Skin of body (tissue), 2 donors: ENCODE results near the gene LIG3. TPM values are rescaled to one million over a fixed set of nuclear protein-coding genes. Genes with fewer than 3 reads are reported as not detected.
"Not testable (repeated sequence)": the region's sequence is repeated elsewhere in the genome, so short reads cannot be mapped to it uniquely, and the experiment has no call there.

Experiments used
- DNase-seq: peaks from one replicate; lab custom pipeline; 2025; lab: John Stamatoyannopoulos, UW
- total RNA-seq: library from RNA; depleted of rRNA; stranded (reverse); fragments of >200 nt; gene quantifications from one replicate; pipeline ENCODE4 v1.2.3, GENCODE V29; 2014

The LIG3 gene
- 40.7 TPM for total RNA-seq

DNA sequence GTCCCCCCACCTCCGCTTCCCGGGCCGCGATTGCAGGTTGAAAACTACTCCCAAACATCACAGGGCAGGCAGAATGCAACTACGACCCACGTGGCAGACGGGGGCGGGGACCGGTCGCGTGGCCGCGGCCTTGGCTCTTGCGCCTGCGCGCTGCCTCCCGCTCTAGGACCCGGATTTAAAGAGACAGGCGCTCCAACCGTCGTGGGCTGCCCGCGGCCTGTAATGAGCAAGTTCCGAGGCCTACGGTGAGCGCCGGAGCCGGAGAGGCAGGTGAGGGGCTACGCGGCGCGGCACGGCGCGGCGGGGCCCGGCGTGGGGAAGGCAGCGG, at the start of gene LIG3:
Gene LIG3 (plus strand): TSS at position 160 of the 328 bp plus-strand sequence. CDS start 2,494 bp downstream, outside the sequence.
- DNase-seq, result peak; percentile 92

DNA sequence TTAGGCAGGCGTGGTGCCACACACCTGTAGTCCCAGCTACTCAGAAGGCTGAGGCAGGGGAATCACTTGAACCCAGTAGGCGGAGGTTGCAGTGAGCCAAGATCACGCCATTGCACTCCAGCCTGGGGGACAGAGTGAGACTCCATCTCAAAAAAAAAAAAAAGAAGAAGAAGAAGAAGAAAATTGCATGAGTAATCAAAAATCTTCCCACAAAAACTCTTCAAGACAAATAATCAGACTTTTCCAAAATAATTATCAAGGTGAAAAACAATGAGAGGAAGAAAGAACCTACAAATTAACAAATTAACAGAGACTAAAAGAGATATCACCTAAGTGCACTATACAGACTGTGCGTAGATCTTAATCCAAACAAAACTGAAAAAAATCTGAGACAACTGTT, 29.5 kb upstream of the LIG3 start:
- DNase-seq, result not testable (repeated sequence)

DNA sequence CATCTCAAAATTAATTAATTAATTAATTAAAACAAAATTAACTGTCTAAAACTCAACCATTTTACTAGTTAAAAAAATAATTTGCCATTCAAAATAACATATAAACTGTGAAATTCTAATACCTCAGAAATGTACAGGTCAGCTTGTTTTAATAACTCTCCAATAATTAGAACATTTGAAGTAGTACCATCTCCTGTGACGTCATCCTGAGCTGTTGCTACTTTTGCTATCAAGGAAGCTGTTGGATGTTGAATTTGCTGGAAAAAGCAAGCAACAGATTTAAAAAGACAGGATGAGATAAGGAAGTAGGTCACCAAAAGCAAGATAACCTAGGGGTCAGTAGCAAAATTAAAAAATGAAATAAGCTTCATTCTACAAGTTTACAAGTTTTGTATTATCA, 21.9 kb upstream of the LIG3 start:
- no peak for DNase-seq

DNA sequence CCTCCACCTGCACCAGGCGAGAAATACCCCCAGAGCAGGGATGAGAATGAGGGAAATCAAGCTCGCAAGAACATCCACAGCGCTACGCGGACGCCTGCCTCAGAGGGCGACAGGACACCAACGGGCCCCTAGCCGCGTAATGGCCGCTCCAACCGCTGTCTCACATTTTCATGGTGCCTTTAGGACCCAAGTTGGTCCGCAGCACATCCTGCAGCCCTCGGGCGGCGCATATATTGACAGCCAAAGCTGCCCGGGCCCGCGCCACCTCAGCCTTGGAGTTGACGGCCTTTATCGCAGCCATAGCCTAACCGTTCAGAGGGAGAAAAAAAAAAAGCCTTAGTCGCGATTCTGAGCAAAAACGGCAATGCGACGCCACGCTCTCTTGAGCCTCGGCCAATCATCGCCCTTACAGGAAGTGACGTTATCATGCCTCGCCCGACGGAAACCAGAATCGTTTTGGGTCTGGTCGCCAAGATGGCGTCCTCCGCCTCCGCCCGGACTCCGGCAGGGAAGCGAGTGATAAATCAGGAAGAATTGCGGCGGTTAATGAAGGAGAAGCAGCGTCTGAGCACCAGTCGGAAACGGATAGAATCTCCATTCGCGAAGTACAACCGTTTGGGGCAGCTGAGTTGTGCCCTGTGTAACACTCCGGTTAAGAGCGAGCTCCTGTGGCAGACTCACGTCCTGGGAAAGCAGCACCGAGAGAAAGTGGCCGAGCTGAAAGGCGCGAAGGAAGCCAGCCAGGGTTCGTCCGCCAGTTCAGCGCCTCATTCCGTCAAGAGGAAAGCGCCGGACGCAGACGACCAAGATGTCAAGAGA, 19.0 kb upstream of the LIG3 start, which contains the start of the genes CCT6B and ZNF830:
Gene CCT6B (minus strand): TSS at position 368 of the 819 bp plus-strand sequence. CDS start 67 bp downstream, at position 301.
Gene ZNF830 (plus strand): TSS at position 448 of the 819 bp plus-strand sequence. CDS start 27 bp downstream, at position 475.
- peak; percentile 95 for DNase-seq

DNA sequence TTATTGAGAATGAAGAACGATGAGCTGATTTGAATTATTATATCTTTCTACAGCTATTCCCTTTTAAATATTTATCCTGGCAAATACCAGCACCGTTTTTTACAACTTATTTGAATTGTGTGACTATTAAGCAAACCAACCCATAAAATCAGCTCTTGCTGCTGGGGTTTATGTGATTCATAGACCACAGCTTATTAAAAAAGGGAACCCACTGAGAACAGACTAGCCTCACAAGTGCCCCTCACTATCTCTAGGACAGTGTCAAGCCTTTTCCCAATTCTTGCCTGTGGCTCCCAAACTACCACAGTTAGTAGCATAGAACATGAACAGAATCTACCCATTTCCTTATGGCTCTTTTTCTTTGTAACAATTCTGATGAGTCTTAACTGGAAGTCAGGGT, 6.1 kb upstream of the LIG3 start:
- DNase-seq, result no peak

DNA sequence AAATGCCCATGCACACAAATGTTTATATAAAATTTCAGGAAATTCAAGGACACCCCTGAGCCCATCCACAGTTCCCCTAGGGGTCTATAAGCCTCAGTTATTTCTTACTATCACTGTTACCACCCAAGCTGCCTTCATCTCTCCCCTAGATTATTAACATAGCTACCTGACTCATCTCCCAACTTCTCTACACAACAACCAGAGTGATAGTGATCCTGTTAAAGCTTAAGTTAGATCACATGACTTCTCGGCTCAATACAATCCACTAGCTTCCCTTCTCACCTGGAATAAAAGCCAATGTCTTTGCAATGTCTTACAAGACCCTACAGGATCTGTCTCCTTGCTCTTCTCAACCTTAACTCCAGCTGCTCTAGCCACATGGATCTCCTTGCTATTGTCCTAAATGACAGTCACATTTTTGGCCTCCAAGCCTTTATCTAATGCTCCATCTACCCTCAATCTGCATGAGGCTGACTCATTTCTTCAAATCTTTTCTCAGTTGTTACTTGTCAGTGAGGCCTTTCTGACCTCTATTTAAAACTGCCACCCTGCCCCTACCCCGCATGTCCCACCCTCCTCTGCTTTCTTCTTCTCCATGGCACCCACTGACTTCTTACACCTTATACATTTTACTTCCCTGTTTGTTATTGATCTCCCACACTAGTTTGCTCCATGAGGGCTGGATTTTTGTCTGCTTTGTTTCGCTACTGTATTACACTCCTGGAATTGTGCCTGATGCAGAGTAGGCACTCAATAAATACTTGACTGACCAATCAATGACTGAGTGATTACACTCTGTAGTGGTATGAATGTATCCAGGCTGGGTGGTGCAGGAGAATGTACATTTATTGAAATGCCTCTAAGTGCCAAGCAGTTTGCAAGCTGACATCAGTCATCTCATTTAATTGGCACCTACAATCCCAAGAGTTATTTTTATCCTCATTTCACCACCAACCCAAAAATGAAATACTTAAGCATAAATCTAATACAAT, 5.2 kb upstream of the LIG3 start:
- DNase-seq, result no peak

DNA sequence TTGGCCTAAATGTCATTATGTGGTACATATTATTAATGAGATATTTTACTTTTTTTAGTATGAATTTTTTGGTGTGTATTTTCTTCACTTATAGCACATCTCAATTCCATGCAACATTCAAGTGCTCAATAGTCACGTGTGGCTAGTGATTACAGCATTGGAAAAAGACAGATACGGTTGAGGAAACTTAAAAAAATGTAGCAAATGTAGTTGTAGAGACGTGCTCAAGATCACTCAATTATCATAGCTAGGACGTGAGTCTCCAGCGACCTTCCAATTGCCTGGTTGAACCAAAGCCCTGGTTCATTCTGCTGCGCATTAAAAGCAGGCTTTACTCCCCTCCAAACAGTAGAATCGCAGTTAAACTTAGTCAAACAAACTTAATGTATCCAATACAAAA, 1.2 kb upstream of the LIG3 start:
- no peak for DNase-seq

DNA sequence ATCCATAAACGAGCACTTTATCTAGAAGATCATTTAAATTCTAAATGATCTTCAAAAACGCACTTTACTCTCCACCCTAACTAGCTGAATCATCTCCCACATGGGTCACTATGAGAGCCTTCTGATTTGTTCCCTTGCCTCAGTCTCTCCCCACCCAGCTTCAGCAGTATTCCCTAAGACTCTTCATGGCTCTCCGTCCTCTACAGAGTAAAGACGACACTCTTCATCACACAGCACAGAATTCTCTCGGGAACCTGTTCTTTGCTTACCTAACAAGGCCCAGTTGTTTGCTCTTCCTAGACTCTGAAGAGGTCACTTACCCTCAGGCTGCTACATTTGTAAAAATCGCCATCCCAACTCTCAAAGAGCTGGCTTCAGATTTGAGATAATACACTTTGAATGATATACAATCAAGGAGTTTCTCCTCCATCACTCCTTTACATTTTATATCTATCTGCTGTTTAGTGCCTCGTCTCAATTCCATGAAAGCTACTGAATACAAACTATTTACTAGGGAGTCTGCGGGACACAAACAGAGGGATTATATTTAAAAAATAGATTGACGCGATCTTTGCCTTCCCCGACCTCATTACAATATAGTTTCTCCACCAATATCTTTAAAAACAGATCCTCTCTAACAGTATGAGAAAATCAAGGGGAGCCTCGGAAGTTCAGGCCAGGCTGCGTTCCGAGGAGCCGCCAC, 511 bp upstream of the LIG3 start:
- no peak for DNase-seq

DNA sequence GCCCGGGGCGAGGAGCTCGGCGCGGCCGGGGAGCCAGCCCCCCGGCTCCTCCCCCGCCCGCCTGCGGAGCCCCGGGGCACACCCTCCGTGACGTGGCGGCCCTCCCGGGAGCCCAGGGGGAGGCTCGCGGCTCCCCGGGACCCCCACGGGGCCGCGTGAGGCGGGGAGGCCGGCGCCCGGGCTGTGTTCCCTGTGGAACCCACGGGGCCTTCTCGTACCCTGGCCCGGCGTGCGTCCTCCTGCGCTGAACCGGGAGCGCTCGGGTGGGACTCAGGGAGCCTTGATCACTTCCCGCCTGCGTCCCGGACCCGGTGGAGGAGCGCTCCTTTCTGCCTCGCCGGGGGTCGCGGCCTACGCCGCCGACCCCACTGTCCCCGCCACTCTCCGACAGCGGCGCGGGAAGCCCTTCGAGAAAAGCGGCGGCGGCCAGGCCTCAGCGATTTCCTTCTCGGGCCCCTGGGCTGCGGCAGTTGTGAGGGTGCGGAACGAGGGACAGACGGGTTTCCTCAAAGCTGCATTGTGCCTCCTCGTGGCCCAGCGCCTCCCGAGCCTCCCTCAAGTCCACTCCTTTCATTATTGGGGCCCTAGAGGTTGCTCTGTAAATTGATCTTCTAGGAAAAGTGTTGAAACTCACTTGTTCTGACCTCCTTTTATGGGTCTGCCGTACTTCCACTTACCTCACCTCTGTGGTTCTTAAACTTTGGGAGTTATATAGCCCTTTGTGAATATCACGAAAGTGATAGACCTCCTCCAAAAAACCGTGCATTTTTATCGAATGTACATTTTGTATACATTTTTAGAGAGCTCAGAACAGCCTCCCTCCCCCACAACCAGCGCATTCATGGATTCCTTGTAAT, 597 bp downstream of the LIG3 start:
- peak; percentile 80 for DNase-seq

DNA sequence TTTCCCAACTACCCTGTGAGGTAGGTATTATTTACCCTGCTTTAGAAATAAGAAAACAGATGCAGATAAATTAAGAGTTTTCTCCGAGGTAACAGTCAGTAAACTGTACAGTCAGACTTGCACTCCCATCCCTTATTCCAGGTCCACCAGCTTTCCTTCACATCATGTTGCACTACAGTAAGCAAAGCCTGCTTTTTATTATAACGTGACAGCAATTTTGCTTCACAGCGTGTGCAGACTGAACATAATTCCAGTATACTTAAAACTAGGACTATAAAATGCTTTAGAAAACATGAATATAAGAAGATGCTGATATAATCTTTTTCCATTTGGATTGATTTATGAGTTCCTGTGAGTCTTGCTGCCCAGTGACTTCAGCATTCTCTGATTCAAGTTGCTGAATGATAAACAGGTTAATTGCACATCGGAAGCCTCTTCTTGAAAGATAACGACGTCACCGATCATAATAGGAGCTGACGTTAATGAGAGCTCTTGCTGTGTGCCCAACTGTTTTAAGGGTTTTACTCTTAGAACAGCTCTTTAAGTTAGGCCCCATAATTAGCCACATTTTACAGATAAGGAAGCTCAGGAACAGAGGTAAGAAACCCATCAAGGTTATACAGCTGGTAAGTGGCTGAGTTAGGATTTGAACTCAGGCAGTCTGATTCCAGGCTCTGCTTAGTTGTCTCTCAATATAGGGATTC, 1.4 kb downstream of the LIG3 start:
- DNase-seq, result peak; percentile 53

DNA sequence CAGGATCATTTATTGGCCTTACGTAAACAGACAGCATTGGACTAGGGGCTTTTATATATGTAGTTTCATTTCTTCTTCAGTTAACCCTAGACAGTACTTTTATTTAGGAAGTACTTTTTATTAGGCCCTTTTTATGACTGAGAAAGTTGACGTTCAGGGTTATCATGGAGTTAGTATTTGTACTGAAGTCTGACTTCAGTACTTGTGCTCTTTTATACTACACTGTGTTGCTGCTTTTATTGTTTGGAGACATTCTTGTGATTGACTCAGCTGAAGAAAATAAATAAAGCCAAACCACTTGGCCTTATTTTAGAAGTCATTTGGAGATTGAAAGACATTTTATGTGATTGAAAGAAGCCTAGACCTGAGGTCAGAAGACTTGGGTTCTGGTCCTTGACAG, 6.9 kb downstream of the LIG3 start:
- no peak for DNase-seq

DNA sequence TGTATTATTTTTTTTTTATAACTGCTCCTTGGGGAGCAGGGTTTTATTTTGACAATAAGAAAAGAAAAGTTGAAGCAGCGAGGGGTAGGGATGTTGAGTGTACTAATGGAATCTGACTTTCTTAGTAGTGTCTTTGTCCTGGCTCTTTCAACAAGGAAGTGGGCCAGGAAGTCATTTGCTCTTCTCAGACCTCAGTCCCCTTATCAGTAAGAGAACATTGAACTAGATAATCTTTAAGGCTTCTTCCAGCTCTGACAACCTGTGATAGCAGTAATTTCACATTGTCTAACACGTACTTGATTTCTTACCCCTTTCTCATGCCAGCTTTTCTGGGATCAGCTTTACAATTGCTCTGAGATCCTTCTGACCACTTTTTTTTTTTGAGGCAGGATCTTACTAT, 8.3 kb downstream of the LIG3 start:
- no peak for DNase-seq

DNA sequence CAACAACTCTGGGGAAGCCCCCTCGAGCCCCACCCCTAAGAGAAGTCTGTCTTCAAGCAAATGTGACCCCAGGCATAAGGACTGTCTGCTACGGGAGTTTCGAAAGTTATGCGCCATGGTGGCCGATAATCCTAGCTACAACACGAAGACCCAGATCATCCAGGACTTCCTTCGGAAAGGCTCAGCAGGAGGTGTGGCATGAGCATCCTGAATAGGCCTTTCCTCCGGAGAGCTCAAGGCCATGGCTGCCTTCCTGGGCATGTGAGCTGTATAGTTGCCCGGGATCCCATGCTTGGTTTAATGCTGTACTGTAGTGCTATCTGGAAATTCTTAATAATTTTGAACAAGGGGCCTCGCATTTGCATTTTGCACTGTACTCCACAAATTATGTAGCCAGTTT, 9.2 kb downstream of the LIG3 start:
- no peak for DNase-seq

DNA sequence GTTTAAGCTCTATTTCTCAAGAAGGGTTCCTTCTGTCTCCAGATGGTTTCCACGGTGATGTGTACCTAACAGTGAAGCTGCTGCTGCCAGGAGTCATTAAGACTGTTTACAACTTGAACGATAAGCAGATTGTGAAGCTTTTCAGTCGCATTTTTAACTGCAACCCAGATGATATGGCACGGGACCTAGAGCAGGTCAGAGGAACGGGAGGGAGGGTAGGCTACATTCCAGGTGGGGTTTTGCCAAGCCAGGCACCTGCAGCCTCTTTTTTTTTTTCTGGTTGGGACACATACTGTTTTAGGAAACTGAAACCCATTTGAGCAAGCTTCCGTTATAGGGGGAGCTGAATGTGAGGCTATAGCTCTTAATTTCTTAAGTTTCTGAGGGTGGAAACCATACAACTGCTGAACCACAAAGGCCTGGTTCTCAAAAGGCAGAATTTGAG, 10.6 kb downstream of the LIG3 start:
- no peak for DNase-seq

DNA sequence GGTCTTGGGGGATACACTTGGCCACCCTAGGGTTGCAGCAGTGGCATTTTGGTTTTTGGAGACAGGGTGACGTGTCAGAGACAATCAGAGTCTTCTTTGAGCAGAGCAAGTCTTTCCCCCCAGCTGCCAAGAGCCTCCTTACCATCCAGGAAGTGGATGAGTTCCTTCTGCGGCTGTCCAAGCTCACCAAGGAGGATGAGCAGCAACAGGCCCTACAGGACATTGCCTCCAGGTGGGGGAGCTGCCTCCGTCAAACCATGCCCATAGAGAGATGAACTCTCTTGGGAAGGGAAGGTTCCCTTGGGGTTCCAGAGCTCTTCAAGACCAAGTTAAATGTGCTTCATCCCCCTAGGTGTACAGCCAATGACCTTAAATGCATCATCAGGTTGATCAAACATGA, 11.3 kb downstream of the LIG3 start:
- no peak for DNase-seq

DNA sequence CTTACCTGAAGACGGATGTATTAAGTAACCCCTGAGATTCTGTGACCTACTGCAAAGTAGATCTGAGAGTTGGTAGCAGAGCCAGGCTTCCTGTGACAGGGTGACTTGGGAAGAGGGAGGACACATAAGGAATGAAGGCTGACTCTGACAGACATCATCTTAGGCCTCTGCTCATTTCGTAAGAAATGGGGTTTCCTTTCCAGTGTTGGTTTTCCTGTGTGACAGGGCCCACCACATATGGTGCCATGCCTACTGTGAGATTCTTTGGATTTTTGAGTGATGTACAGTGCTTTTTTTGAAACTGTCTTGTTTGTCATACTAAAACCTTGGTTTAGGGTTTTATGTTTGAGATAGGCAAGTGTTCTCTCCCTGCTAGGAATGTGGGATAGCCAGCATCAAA, 12.7 kb downstream of the LIG3 start:
- DNase-seq, result no peak

DNA sequence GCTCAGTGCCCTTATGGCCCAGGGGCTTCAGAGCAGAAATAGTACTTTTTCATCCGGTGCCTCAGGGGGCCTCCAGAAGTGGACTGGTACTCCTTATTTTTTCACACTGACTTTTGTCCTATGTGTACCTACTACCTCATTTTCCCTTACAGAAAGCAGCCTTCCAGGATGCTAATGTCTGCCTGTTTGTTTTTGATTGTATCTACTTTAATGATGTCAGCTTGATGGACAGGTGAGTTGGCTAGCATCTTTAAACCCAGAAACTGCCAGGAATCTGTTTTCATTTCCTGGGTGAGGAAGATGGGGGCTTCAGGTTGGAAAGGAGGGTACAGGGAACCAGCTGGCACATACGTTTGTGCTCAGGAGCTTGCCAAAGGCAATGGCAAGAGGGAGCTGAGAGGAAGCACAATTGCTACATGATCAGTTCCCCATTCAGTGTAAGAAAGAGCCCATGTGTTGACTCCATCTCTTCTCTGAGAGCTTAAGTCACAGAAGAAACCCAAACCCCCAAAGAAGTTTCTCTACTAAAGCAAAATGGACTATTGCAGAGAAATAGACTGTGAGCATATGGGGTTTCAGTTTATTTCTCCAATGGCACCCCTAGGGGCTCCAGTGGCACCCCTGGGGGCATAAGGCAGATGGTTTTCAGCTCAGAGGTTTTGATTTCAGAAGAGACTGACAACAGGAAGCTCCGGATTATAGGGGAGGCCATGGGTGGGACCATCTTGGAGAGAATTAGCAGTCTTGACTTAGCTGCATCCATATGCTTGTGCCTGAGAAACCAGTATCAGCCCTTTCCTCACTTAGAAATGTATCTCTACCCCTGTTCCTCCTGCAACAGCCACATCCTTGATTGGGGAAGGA, 16.3 kb downstream of the LIG3 start:
- no peak for DNase-seq

DNA sequence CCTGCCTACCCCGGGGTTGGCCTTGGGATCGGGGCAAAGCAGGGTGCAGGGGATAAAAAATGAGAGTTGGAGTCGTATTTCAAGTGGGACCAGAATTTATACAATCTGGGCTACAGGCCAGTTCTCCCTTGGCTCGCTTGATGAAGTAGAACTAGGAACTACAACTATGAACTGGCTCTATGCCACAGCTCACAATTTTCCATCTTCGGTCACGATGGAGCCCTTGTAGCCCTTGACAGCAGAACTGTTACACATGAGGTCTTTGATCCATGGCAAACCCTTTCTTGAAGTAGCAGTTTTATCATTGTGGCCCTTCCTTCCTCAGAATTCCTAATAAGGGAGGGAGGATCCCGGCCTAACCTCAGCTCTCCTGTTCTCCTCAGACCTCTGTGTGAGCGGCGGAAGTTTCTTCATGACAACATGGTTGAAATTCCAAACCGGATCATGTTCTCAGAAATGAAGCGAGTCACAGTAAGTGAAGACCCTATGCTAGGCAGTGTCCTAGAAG, 17.1 kb downstream of the LIG3 start:
- DNase-seq, result peak; percentile 91

DNA sequence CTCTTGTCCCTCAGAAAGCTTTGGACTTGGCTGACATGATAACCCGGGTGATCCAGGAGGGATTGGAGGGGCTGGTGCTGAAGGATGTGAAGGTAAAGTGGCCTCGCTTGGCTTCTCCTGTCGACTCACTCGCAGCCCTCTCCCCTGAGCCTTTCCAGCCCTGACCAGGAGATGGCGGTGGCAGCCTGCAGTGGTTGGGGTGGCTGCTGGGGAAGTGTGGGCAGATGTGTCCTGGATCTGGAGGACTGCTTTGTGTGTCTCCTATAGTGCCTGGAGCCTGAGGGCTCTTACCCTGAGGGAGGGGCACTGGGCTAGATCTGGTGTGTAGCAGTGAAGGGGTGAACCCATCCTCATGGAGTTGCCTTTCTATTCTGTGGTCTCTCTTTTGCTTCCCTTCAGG, 17.9 kb downstream of the LIG3 start:
- no peak for DNase-seq
